Endothelial cell of umbilical vein (primary cell): ENCODE measurements around the gene XAF1.

Experiments used
- CTCF ChIP-seq, 2 donors: IDR thresholded peaks; 1 replicate in 1 of 2; 2 replicates in 1 of 2; pipeline ENCODE4 v1.5.1; 2011; ENCODE audit warnings: low read length in 2 of 2, mild to moderate bottlenecking in 2 of 2, moderate library complexity in 2 of 2, control low read depth in 1 of 2, inconsistent platforms in 1 of 2, low read depth in 1 of 2; ENCODE audit not compliant: insufficient read depth in 1 of 2; ENCODE audit errors: extremely low read depth in 1 of 2
- POLR2A ChIP-seq: IDR thresholded peaks from 2 replicates; pipeline ENCODE4 v1.6.1; 2012; ENCODE audit warnings: low read depth, mild to moderate bottlenecking, control low read depth, low read length

DNA sequence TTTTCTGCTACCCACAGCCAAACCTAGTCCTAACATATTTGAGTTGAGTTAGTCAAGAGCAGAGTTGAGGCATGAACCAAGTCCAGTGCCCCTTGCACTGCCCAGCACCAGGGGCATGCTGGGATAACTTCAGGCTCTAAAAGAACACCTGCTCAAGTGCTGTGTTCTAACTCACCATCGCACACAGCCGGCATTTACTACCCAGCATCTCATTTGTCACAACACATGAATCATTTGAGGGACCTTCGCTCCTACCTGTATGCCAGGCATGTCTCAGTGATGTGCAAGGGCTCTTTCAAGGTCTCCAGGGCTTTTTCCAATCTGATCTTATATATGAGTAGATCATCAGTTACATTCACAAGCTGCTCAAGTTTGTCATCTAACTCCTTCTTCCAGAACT lies 63.1 kb downstream of the XAF1 start:
- TF ChIP-seq CTCF (IDR thresholded peaks at IDR 0.05; ENCODE audit: extremely low read depth in 1 of 2, insufficient read depth in 1 of 2, low read depth in 1 of 2, low read length in 2 of 2) (no peak), POLR2A (no peak)
